Ovary (tissue), 10 donors: Measurements from ENCODE around the gene RMC1. TPM values are rescaled to one million over a fixed set of nuclear protein-coding genes. Genes with fewer than 3 reads are reported as not detected.

Source experiments
- DNase-seq, 5 donors: peaks; one replicate each; pipeline ENCODE4 v3.0.0-alpha.2; 2019 to 2020
- H3K27ac ChIP-seq, 2 donors: fragments of 200-600 bp; one replicate each; pipeline versions ENCODE4 v1.5.1 to v1.8.0; 2019 to 2022
- H3K27me3 ChIP-seq: fragments of 200-600 bp; one replicate; pipeline ENCODE4 v1.8.0; 2022
- H3K36me3 ChIP-seq: fragments of 200-600 bp; sonication (generic); one replicate; pipeline ENCODE4 v1.5.1; 2019
- H3K4me1 ChIP-seq: one replicate; pipeline ENCODE4 v1.8.1; 2013; ENCODE audit warnings: mild to moderate bottlenecking, moderate library complexity; ENCODE audit not compliant: insufficient read depth
- H3K4me3 ChIP-seq: fragments of 200-600 bp; sonication (generic); one replicate; pipeline ENCODE4 v1.5.1; 2017
- H3K9me3 ChIP-seq, 2 donors: fragments of 200-600 bp in 1 of 2; sonication (generic) in 1 of 2; one replicate each; pipeline versions ENCODE4 v1.5.1 to v1.8.1; 2013 to 2019; ENCODE audit warnings: mild to moderate bottlenecking in 1 of 2, moderate library complexity in 1 of 2
- CTCF ChIP-seq, 3 donors: fragments of 450-650 bp in 2 of 3; fragments of 200-600 bp in 1 of 3; IDR thresholded peaks; one replicate each; pipeline versions ENCODE4 v1.5.1 to v1.8.0; 2016 to 2022; ENCODE audit warnings: antibody characterized with exemption in 3 of 3, mild to moderate bottlenecking in 1 of 3
- EP300 ChIP-seq: sonication (generic); formaldehyde crosslinking; IDR thresholded peaks from one replicate; pipeline ENCODE4 v1.6.1; 2017; ENCODE audit warnings: antibody characterized with exemption
- POLR2A ChIP-seq: fragments of 450-650 bp; IDR thresholded peaks from one replicate; pipeline ENCODE4 v1.6.1; 2017; ENCODE audit warnings: antibody characterized with exemption, mild to moderate bottlenecking, moderate library complexity
- WGBS, 3 donors: extraction: QIAGEN DNeasy Blood & Tissue Kit in 1 of 3; methylation state at CpG; one replicate each; pipeline versions ENCODE4 v1.1.5 to v1.1.7; 2013 to 2017; 5-methylcytosine and 5-hydroxymethylcytosine counted together
- intact Hi-C, 4 donors: fragments of 100-400 bp; cut with DNase I; formaldehyde crosslinking; loops; one replicate each; pipeline versions ENCODE4 v1.11.0 to v1.15.1; 2022 to 2023
- long read RNA-seq, 3 donors: library from polyadenylated mRNA in 2 of 3; unstranded in 2 of 3; transcript quantifications; one replicate each; pipeline ENCODE4 v2.0.0 and lab custom pipeline, GENCODE V29; 2021 to 2026
- polyA plus RNA-seq, 2 donors: library from polyadenylated mRNA; stranded (reverse); fragments of 200-250 nt in 1 of 2; fragments of 350-450 nt in 1 of 2; fragmentation: Illumina TruSeq in 1 of 2; extraction: RNeasy Lipid Tissue Mini Kit (QIAGEN cat#74804) in 1 of 2; gene quantifications; one replicate each; pipeline ENCODE4 v1.2.3, GENCODE V29; 2013 to 2014
- total RNA-seq, 7 donors: library from RNA; depleted of rRNA in 2 of 7; stranded (reverse); fragments of >200 nt in 2 of 7; fragmentation: NEBNext Ultra II Directional in 3 of 7; extraction: Animal tissue kit (Norgen Biotek cat#: 25700) in 3 of 7; gene quantifications; one replicate each; pipeline versions ENCODE4 v1.1.0 to v1.2.4, GENCODE V29; 2016 to 2023
- donor health status: DM: no; HTN: no; CAD: no; lungs with moderate emphysema.
- donor health status: DM: no; HTN: no; CAD: no.
- donor health status: Bipolar disorder and iron deficiency.
- donor health status: DM: yes; HTN: yes; CAD: no.
- donor health status: DM: no; HTN: no; CAD: no.
- donor health status: DM: yes; HTN: yes; CAD: no.

Gene RMC1
- total RNA-seq, result 10 to 100 TPM; 15.0 to 29.2 (median 21.8) TPM
- polyA plus RNA-seq, result 10 to 100 TPM; 22.9 to 29.5 TPM
- long read RNA-seq, donor 1, transcript RMC1-201 (20 exons, 2,162 nt), result major isoform, 50 of 77 reads
- long read RNA-seq, donor 1, partial matches to known transcripts, result 12 of 77 reads
- long read RNA-seq, donor 1, other reads (novel, unspliced or antisense), result 15 of 77 reads
- long read RNA-seq, donor 2, transcript RMC1-201 (20 exons, 2,162 nt), result major isoform, 5 of 7 reads
- long read RNA-seq, donor 2, partial matches to known transcripts, result 0 of 7 reads
- long read RNA-seq, donor 2, other reads (novel, unspliced or antisense), result 0 of 7 reads
- long read RNA-seq, donor 3, transcript RMC1-201 (20 exons, 2,162 nt), result major isoform, 10 of 21 reads
- long read RNA-seq, donor 3, partial matches to known transcripts, result 3 of 21 reads
- long read RNA-seq, donor 3, other reads (novel, unspliced or antisense), result 8 of 21 reads

- Histone ChIP-seq H3K9me3 (no peaks in the 10 kb centered on the region), H3K4me3 (peak within 1 kb of the TSS; percentile 85), H3K4me1 (peaks cover 5% of the 10 kb centered on the region), H3K36me3 (no peaks in the 10 kb centered on the region), H3K27ac (peak within 1 kb of the TSS; percentile 36 to 93), H3K27me3 (no peaks in the 10 kb centered on the region)
- TF ChIP-seq CTCF (IDR thresholded peaks at IDR 0.05) (peak in 2 of 3 donors; percentile 26 to 36), POLR2A (peak; percentile 59), EP300 (no peak)
- 0% methylated on average over 45 to 110 of the region's 110 CpGs for WGBS, 3 donors
- intact Hi-C loops, result loop anchor here in 2 of 4 donors (2.0 to 10.0 kb wide), 4 partner anchors 48 to 312 kb away; partner anchors contain the start of genes NPC1 (in 2 of the 2) and RIOK3 (in 1 of the 2)
- DNase-seq, result peak; percentile 97 to 98 (median 98)
Observed at GRCh38 chr18:23503038-23503962, at the start of gene RMC1. Gene RMC1 (plus strand): TSS chr18:23503511. CDS start chr18:23503619, 108 bp downstream.

- DNase-seq, result peak in 1 of 5 donors; percentile 22
- Histone ChIP-seq H3K4me3 (peak overlapping the region; percentile 97), H3K4me1 (peaks cover 9% of the 10 kb centered on the region), H3K36me3 (no peaks in the 10 kb centered on the region), H3K27ac (peak overlapping the region; percentile 19 to 65), H3K27me3 (no peaks in the 10 kb centered on the region), H3K9me3 (no peaks in the 10 kb centered on the region)
- intact Hi-C loops, result loop anchor here in 1 of 4 donors (10.0 kb wide), 1 partner anchor 51 kb away; the partner anchor contains the start of gene RMC1
- WGBS, 3 donors, result 0 to 1% (median 1%) methylated on average over 11 of the region's 11 CpGs
- TF ChIP-seq CTCF (IDR thresholded peaks at IDR 0.05) (no peak), POLR2A (no peak), EP300 (no peak)
Observed at GRCh38 chr18:23453680-23454058, 49.6 kb upstream of the RMC1 start.

GRCh38 chr18:23456835-23457234 lies 46.5 kb upstream of the RMC1 start:
- Histone ChIP-seq H3K9me3 (no peaks in the 10 kb centered on the region), H3K4me1 (peaks cover 9% of the 10 kb centered on the region), H3K27ac (no peak overlapping the region), H3K36me3 (no peaks in the 10 kb centered on the region), H3K4me3 (no peak overlapping the region), H3K27me3 (no peaks in the 10 kb centered on the region)
- intact Hi-C loops, result loop anchor here in 1 of 4 donors (10.0 kb wide), 1 partner anchor 48 kb away; the partner anchor contains the start of gene RMC1
- no peak for DNase-seq
- TF ChIP-seq EP300 (no peak), CTCF (IDR thresholded peaks at IDR 0.05) (no peak), POLR2A (no peak)
- WGBS, 3 donors, result 88 to 90% (median 89%) methylated on average over 2 of the region's 2 CpGs
